H54 (cell line): ENCODE data around the gene KIT.

Experiments used
- DNase-seq: peaks from one replicate; pipeline ENCODE4 v3.0.0; 2011; ENCODE audit warnings: low spot score, mixed read lengths; ENCODE audit not compliant: insufficient read length
- FAIRE-seq: peaks from 3 replicates; lab custom pipeline; 2011; peaks lifted over from hg19 to GRCh38; lab: Jason Lieb, UNC
- POLR2A ChIP-seq: IDR thresholded peaks from 2 replicates; pipeline ENCODE4 v1.6.1; 2011; ENCODE audit warnings: low read depth, mild to moderate bottlenecking, low read length

Gene KIT

DNA sequence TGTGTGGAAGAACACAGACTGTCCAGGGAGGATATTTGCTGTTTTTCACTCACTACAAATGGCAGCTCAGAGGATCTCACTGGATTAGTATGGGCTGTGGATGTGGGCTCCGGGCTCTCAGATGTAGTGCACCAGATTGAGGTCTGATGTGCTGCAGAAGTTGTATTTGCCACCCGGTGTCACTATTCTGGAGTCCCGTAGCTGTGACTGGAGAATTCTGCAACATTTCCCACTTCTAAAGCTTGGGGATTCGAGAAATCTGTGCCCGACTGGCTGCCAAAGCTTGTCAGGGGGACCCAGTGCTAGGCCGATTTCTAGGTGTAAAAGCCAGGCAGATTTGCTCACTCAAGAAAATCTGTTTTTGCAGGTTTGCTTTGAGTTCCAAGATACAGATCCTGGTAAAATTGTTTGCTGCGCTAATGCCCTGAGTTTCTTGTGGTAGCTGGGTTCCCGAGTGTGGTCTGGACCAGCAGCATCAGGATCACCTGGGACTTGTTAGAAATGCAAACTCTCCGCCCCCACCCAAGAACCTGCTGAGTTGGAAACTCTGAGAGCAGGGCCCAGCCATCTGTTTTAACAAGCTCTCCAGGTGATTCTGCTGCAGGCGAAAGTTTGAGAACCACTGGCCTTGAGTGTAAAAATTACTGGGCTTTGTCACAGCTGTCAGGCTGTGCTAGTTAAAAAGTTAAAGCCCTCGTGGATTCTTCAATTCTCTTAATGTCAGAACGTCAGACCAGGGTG lies 18.1 kb downstream of the KIT start:
- no peak for FAIRE-seq

DNA sequence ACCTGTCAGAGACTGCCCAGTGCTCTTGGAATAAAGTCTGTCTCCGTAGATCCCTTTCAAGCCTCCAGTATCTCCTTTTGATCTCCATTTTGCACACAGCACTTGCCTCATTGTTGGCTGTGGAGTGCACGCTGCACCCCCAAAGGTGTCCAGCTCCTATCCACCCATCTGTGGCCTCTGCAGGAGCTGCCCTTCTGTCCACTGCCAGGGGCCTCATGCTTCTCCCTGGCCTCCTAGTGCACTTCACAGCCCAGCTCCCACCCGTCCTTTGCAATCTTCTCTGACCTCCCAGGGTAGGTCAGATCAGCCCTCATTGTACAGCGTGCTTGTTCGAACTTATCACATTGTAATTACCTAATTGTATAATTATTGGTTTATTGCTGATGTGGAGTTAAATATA lies 18.9 kb downstream of the KIT start:
- no peak for TF ChIP-seq POLR2A
- DNase-seq (no peak), FAIRE-seq (no peak)

More for the DNA sequence above, 18.1 kb downstream of the KIT start:
- no peak for DNase-seq
- no peak for TF ChIP-seq POLR2A

DNA sequence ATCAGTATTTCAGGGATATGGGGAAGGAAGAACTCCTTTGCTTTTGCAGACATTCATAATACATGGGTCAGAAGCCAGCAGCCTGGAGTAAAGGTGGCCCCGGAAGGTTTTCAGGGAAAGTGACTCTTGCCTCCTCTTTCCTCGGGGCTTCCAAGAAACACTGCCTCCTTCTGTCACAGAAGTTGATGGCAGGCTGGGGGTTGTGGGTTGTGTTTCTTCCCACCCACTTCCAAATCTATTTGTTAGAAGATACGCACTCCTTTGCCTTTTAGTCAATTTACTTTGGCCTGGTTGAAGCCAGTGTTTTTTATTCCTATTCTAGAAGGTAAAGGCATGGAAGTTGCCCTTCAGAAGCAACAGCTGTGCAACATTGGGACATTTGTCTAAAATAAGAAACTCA lies 19.7 kb downstream of the KIT start:
- no peak for TF ChIP-seq POLR2A
- DNase-seq (no peak), FAIRE-seq (no peak)

DNA sequence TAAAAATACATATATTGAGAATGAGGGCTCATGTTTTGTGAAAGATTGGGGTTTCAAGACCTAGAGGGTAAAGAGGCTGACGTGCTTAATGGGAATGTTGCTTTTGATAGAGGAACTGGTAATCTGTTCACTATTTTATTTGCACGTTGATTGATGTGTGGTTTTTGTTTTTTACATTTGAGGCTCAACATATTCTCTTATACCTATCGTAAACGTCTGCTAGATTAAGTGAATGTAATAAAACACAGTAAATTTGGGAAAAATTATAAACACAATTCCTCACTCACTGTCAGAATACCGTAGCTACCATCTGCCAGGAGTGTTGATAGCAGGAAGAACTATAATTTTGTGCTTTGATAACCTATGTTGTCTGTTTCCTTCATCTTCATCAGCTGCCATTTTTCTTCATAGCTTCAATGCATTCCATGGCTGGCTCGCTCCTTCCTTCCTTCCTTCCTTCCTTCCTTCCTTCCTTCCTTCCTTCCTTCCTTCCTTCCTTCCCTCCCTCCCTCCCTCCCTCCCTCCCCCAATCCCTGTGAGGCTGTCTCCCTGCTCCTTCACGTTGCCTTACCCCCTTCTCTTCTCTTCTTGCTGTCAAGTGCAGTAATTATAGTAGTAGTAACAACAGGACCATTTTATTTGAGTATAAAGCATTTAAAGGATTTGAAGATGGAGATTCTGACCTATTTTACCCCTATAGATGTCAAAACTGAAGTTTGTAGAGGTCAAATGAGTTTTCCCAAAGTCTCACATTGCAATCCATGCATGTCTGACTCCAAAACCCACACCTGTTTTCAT lies 20.3 kb downstream of the KIT start:
- FAIRE-seq (no peak), DNase-seq (no peak)
- no peak for TF ChIP-seq POLR2A

DNA sequence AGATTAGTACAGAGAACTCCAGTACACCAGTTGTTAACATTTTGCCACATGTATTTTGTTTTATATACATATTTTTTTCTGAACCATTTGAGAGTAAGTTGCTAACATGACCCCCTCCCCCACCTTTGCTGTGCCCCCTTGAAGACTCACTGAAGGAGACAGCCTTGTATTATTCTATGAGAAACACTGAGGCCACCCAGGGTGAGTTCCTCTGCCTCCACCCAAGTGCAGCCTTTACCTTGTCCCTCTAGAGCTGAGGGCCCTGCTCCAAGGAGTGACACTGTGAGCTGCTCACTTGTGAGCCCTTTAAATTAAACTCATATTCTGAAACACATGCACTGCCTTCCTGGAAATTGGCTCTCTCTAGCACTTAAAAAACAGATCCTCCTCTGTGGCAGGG lies 21.1 kb downstream of the KIT start:
- no peak for DNase-seq
- FAIRE-seq = no peak
- no peak for TF ChIP-seq POLR2A

DNA sequence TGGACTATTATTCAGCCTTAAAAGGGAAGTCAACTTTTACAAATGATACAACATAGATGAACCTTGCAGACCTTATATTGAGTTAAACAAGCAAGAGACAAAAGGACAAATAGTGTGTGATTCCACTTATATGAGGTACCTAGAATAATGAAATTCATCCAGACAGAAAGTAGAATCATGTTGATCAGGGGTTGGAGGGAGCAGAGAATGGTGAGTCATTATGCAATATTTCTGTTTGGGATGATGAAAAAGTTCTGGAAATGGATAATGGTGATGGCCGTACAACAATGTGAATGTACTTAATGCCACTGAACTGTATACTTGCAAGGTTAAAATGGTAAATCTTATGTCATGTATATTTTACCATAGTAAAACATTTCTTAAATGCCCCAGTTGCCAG lies 22.1 kb downstream of the KIT start:
- TF ChIP-seq POLR2A = no peak
- DNase-seq (no peak), FAIRE-seq (no peak)

DNA sequence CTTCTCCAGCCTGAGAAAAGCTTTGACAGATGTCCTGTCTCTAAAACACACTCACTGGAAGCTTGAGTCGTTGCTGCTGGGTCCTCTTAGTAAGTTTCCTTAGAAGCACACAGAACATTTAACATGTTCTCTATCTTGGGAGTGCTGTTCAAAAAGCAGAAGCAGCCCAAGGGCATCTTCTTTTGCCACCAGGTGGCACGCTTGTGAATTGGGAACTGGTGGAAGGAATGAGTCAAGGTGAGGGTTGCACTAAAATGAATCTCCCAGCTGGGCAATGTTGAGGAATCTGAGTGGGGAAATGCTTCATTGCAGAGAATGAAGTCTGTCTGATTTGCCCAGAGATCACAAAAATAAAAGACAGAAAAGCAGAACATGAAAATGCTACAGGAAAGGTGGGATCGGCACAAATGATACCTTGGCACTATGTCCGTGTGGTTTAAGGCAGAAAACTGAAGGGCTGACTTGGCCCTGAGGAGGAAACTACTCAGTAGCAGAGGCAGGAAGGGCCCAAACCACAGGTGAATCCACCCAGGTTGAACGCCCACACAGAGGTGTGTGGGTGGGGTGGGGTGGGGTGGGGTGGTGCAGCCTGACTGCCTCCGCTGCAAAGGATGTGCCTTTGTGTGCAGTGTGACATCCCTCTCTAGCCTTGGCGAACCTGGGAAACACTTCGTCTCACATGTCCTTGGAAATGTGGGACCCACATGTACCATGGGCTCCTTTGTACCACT lies 26.0 kb downstream of the KIT start:
- no peak for FAIRE-seq
- no peak for TF ChIP-seq POLR2A
- no peak for DNase-seq

DNA sequence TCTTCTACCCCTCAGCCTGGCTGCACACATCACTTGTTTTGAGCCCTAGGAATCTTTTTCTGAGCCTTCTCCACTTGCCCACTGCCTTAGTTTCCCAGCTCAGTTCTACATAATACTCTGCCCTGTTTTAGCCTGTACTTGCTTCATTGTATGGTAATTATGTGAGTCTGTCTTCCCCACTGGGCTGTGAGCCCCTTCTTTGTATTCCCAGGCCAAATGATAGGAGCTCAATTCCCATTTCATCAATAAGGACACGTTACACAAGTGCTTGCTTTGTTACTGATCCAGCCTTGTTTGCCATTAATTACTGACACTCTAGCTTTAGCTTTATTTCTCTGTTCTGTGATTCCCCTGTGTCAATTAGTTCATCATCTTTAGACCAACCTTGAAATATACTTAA lies 28.1 kb downstream of the KIT start:
- no peak for TF ChIP-seq POLR2A
- DNase-seq = no peak
- no peak for FAIRE-seq

DNA sequence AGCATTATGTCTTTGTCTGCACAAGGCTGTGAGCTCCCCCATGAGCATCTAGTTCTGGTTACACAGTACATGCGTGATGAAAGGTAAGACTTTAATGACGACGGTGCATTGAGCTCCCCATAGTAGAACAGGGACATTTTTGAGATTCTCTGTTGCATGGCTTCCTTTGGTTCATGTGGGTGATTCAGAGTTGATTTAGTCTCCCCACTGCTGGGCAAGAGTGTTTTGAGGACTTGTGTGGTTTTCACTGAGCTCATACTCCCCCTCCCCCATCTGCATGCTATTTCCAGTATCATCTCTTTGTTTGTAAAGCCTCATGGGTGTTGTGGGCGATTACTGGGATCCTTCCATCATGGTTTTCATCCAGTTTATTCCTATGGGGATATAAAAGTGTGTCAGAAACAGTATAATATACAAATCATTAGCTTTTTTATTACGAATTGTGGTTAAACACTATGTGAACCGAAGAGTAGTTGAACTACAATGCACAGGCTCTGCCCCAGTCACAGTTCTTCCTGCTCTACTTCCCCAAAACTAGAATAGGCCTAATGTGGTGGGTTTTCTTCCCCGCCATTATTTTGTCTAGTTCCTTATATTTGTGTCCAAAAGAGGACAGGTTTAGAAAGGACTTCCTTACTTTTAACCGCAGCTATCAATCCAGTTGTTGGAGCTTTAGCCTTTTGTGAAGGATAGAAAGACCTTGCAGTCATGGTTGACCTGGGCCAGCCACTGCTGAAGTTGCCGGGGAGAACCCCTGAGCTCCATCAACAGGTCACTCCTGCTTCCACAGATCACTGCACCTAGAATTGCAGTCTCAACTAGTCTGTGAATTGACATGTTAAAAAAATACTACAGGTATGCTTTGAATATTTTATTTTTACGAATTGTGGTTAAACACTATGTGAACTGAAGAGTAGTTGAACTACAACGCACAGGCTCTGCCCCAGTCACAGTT lies 30.4 kb downstream of the KIT start:
- DNase-seq = no peak
- no peak for FAIRE-seq
- TF ChIP-seq POLR2A = no peak

DNA sequence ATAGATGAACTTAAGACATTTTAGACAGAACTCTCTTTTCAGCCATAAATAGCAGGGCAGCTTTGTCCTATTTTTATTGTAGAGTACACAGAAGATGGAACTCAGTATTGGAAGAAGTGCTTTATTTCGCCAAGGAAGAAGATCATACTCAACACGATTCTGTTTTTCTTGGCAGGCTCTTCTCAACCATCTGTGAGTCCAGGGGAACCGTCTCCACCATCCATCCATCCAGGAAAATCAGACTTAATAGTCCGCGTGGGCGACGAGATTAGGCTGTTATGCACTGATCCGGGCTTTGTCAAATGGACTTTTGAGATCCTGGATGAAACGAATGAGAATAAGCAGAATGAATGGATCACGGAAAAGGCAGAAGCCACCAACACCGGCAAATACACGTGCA lies 37.6 kb downstream of the KIT start:
- TF ChIP-seq POLR2A = no peak
- DNase-seq (no peak), FAIRE-seq (no peak)

DNA sequence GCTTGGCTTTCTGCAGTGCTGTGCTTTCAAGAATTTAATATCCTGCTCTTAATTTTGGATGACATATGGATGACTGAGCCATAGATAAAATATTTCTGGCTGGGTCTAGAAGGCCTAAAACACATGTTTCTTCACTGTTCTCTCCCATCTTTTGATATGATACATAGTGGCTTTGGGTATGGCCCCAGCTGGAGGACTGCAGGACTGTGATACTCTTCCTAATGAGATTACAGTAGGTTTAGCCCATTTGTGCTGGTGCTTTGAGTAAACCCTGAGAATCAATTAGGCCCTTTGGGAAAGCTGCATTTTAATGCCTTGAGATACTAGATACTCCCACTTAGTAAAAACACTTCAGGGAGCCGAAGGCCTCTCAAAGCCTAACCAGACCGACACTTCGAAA lies 38.0 kb downstream of the KIT start:
- FAIRE-seq = no peak
- DNase-seq = no peak
- TF ChIP-seq POLR2A = no peak

DNA sequence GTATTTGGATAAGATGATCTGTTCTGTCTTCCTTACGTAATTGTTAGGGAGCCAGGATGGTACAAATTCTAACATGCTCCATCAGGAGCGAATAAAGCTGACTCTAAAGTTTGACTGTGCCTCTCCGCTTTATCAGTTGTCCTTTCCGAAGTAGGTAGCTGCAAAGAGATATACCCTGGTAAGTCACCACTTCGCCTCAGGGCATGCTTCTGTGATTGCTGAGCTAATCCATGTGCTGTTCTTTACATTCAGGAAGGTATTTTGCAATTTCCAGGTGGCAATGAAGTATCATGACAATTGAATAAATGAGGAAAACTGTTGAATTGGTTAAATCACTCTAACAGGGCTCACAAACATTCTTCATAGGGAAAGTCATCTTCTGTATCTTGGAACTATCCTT lies 38.9 kb downstream of the KIT start:
- FAIRE-seq (no peak), DNase-seq (no peak)
- no peak for TF ChIP-seq POLR2A

DNA sequence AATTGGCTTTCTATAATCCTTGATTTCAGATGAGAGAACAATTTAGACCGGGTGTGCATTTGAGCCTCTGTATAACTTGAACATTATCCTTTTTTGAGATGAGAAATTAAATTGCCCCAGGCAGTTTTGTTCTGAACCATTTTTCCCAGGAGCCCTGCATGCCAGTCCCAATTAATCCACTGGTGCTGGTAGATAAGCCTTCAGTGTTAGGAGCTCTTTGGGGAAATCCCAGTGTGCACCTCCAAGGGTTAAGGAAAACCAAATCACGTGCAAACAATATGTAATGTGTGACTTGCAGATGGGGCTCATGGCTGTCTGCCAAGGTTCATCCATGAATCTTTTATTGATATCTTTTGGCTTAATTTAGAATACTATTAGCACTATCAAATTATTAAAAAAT lies 43.2 kb downstream of the KIT start:
- DNase-seq (no peak), FAIRE-seq (no peak)
- no peak for TF ChIP-seq POLR2A
